ENCODE measurements around the gene C1orf87.

C1orf87 gene

GRCh38 chr1:60088620-60089155 lies 15.1 kb upstream of the C1orf87 start:
- in situ Hi-C loops (cut with HindIII; ENCODE audit: low pct_unique_long_range_greater_than_20kb, low sequenced_read_pairs), result no loop called here
- DNase-seq (ENCODE audit: low read depth in 1 of 2, low spot score in 1 of 2), result peak in 1 of 2 experiments; percentile 30
- no peak for TF ChIP-seq JUND (IDR thresholded peaks at IDR 0.05; ENCODE audit: low read depth)

GRCh38 chr1:60087681-60088080 lies 14.1 kb upstream of the C1orf87 start:
- no peak for TF ChIP-seq JUND (IDR thresholded peaks at IDR 0.05; ENCODE audit: low read depth)
- no peak for DNase-seq (ENCODE audit: low read depth in 1 of 2, low spot score in 1 of 2)
- in situ Hi-C loops (cut with HindIII; ENCODE audit: low pct_unique_long_range_greater_than_20kb, low sequenced_read_pairs), result no loop called here

- no peak for TF ChIP-seq JUND (IDR thresholded peaks at IDR 0.05; ENCODE audit: low read depth)
- in situ Hi-C loops (cut with HindIII; ENCODE audit: low pct_unique_long_range_greater_than_20kb, low sequenced_read_pairs), result no loop called here
- DNase-seq (ENCODE audit: low read depth in 1 of 2, low spot score in 1 of 2), result no peak
Observed at GRCh38 chr1:60078182-60078581, 4.6 kb upstream of the C1orf87 start.

DNA sequence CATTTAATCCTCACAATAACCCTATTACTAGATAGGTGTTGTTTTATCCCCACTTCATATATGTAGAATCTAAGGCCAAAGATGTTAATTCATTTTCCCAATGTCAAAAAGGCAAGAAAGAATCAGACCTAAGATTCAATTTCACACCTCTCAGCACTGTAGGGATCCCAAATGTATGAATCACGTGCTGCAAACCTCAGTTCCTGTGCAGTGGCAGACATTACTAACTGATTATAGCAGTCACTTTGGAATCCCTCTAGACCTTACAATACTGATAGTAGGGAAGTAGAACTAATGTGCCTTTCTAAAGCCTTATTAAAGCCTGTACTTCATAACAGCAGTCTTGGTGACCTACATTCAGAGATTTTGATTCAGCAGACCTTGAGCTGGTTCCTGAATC lies 2.3 kb downstream of the C1orf87 start:
- TF ChIP-seq JUND (IDR thresholded peaks at IDR 0.05; ENCODE audit: low read depth), result no peak
- DNase-seq (ENCODE audit: low read depth in 1 of 2, low spot score in 1 of 2), result no peak
- in situ Hi-C loops (cut with HindIII; ENCODE audit: low pct_unique_long_range_greater_than_20kb, low sequenced_read_pairs), result no loop called here

GRCh38 chr1:60069691-60070090 lies 3.9 kb downstream of the C1orf87 start:
- DNase-seq (ENCODE audit: low read depth in 1 of 2, low spot score in 1 of 2), result no peak
- no peak for TF ChIP-seq JUND (IDR thresholded peaks at IDR 0.05; ENCODE audit: low read depth)
- in situ Hi-C loops (cut with HindIII; ENCODE audit: low pct_unique_long_range_greater_than_20kb, low sequenced_read_pairs), result no loop called here

DNA sequence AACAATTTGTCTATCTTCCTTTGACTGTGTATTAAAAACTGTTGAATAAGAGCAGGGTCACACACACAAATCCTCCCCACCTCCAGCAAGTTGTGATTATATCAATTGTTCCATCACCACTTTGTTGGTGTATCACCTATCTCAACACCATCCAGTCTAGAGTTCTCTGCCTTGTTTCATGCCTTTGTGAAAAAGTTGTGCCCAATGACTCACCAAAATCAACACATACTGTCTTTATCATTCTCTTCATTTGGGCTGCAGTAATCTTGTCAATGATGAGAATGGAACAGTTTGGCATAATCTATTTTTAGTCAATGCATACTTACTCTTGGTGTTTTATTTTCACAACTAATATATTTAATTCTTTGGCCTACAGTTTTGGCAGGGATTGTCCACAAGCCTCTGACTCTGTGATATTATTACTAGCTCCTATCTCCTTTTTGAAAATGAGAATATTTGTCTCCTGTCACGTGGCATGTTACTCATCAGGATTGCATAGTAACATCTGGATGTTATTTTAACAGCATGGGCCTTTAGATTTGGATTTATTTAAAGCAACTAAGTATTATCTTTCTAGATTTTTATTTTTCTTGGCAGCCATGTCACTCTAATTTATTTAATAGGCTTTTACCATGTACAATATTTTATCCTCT lies 5.1 kb downstream of the C1orf87 start:
- in situ Hi-C loops (cut with HindIII; ENCODE audit: low pct_unique_long_range_greater_than_20kb, low sequenced_read_pairs), result no loop called here
- no peak for DNase-seq (ENCODE audit: low read depth in 1 of 2, low spot score in 1 of 2)
- no peak for TF ChIP-seq JUND (IDR thresholded peaks at IDR 0.05; ENCODE audit: low read depth)

- no peak for DNase-seq (ENCODE audit: low read depth in 1 of 2, low spot score in 1 of 2)
- in situ Hi-C loops (cut with HindIII; ENCODE audit: low pct_unique_long_range_greater_than_20kb, low sequenced_read_pairs), result no loop called here
- no peak for TF ChIP-seq JUND (IDR thresholded peaks at IDR 0.05; ENCODE audit: low read depth)
Observed at GRCh38 chr1:60066001-60066400, 7.6 kb downstream of the C1orf87 start.

- no peak for DNase-seq (ENCODE audit: low read depth in 1 of 2, low spot score in 1 of 2)
- in situ Hi-C loops (cut with HindIII; ENCODE audit: low pct_unique_long_range_greater_than_20kb, low sequenced_read_pairs), result no loop called here
- TF ChIP-seq JUND (IDR thresholded peaks at IDR 0.05; ENCODE audit: low read depth), result no peak
Observed at GRCh38 chr1:60065199-60065598, 8.4 kb downstream of the C1orf87 start.

GRCh38 chr1:60063561-60063960 lies 10.0 kb downstream of the C1orf87 start:
- no peak for TF ChIP-seq JUND (IDR thresholded peaks at IDR 0.05; ENCODE audit: low read depth)
- no peak for DNase-seq (ENCODE audit: low read depth in 1 of 2, low spot score in 1 of 2)
- in situ Hi-C loops (cut with HindIII; ENCODE audit: low pct_unique_long_range_greater_than_20kb, low sequenced_read_pairs), result no loop called here

- in situ Hi-C loops (cut with HindIII; ENCODE audit: low pct_unique_long_range_greater_than_20kb, low sequenced_read_pairs), result no loop called here
- TF ChIP-seq JUND (IDR thresholded peaks at IDR 0.05; ENCODE audit: low read depth), result no peak
- DNase-seq (ENCODE audit: low read depth in 1 of 2, low spot score in 1 of 2), result no peak
Observed at GRCh38 chr1:60059468-60059867, 14.1 kb downstream of the C1orf87 start.

- TF ChIP-seq JUND (IDR thresholded peaks at IDR 0.05; ENCODE audit: low read depth), result no peak
- in situ Hi-C loops (cut with HindIII; ENCODE audit: low pct_unique_long_range_greater_than_20kb, low sequenced_read_pairs), result no loop called here
- peak in 1 of 2 experiments; percentile 1 for DNase-seq (ENCODE audit: low read depth in 1 of 2, low spot score in 1 of 2)
Observed at GRCh38 chr1:60055336-60055735, 18.2 kb downstream of the C1orf87 start.

DNA sequence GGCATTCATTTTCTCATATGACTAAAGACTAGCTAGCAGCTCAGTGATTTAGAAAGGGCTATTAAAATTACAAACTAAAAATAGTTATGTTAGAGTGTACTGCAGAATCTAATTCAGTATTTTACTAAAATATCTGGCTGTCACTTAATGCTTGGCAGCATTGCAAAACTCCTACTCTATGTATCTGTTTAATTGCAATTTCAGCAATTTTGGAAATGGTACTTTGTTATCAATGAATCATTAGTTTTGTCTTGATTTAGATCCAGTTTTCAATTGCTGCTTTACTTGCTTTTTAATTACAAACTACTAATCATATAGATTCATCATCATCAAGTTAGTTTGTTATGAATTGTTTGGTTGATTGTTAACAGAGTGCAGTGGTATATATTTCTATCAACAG lies 19.2 kb downstream of the C1orf87 start:
- TF ChIP-seq JUND (IDR thresholded peaks at IDR 0.05; ENCODE audit: low read depth), result no peak
- in situ Hi-C loops (cut with HindIII; ENCODE audit: low pct_unique_long_range_greater_than_20kb, low sequenced_read_pairs), result no loop called here
- no peak for DNase-seq (ENCODE audit: low read depth in 1 of 2, low spot score in 1 of 2)

- no peak for TF ChIP-seq JUND (IDR thresholded peaks at IDR 0.05; ENCODE audit: low read depth)
- DNase-seq (ENCODE audit: low read depth in 1 of 2, low spot score in 1 of 2), result no peak
- in situ Hi-C loops (cut with HindIII; ENCODE audit: low pct_unique_long_range_greater_than_20kb, low sequenced_read_pairs), result no loop called here
Observed at GRCh38 chr1:60052601-60053000, 21.0 kb downstream of the C1orf87 start.

DNA sequence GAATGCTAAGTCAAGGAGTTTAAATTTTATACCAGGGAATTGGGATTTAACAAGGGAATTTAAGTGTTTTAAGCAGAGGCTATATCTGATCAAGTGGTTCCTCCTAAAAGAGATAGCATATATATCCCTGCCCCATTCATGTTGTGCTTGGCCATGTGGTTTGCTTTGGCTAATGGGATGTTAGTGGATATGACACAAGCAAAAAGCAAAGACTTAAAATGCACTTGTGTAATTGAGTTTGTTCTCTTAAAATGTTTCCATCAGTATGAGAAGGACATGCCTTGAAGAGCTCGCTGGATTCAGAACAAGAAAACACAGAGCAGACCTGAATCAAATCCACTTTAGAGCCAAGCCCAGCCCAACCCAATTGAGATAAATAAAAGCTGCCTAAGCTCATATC lies 22.4 kb downstream of the C1orf87 start:
- TF ChIP-seq JUND (IDR thresholded peaks at IDR 0.05; ENCODE audit: low read depth), result no peak
- DNase-seq (ENCODE audit: low read depth in 1 of 2, low spot score in 1 of 2), result no peak
- in situ Hi-C loops (cut with HindIII; ENCODE audit: low pct_unique_long_range_greater_than_20kb, low sequenced_read_pairs), result no loop called here
